Heart left ventricle (tissue), 16 donors: ENCODE measurements around the gene PSRC1. TPM values are rescaled to one million over a fixed set of nuclear protein-coding genes. Genes with fewer than 3 reads are reported as not detected.

ENCODE experiments used
- ATAC-seq, 4 donors: fragments of 200-7000 bp; cut with Tn5 transposase; one replicate each; pipeline ENCODE4 v1.9.1; 2020 to 2022; ENCODE audit warnings: moderate library complexity in 4 of 4, mild to moderate bottlenecking in 3 of 4, moderate number of reproducible peaks in 1 of 4
- DNase-seq, 5 donors: peaks; one replicate each; pipeline ENCODE4 v3.0.0-alpha.2; 2020
- H3K27ac ChIP-seq, 12 donors: fragments of 200-600 bp; sonication (generic) in 4 of 12; one replicate each; pipeline versions ENCODE4 v1.5.0 to v1.8.0; 2016 to 2022; ENCODE audit warnings: mild to moderate bottlenecking in 2 of 12
- H3K27me3 ChIP-seq, 9 donors: fragments of 200-600 bp; sonication (generic) in 2 of 9; one replicate each; pipeline versions ENCODE4 v1.5.1 to v1.8.0; 2016 to 2022; ENCODE audit warnings: mild to moderate bottlenecking in 3 of 9
- H3K36me3 ChIP-seq, 9 donors: fragments of 200-600 bp; sonication (generic) in 2 of 9; one replicate each; pipeline versions ENCODE4 v1.5.0 to v1.8.0; 2018 to 2022; ENCODE audit warnings: mild to moderate bottlenecking in 2 of 9
- H3K4me1 ChIP-seq, 12 donors: fragments of 200-600 bp; sonication (generic) in 4 of 12; one replicate each; pipeline versions ENCODE4 v1.5.0 to v1.8.0; 2016 to 2022; ENCODE audit warnings: mild to moderate bottlenecking in 3 of 12
- H3K4me3 ChIP-seq, 12 donors: fragments of 200-600 bp; sonication (generic) in 4 of 12; one replicate each; pipeline versions ENCODE4 v1.5.0 to v1.8.0; 2017 to 2022; ENCODE audit warnings: mild to moderate bottlenecking in 9 of 12, moderate library complexity in 4 of 12
- H3K9me3 ChIP-seq, 12 donors: fragments of 200-600 bp; sonication (generic) in 4 of 12; one replicate each; pipeline versions ENCODE4 v1.5.0 to v1.8.0; 2016 to 2022; ENCODE audit warnings: mild to moderate bottlenecking in 1 of 12
- CTCF ChIP-seq, 12 donors: fragments of 200-600 bp; sonication (generic) in 4 of 12; IDR thresholded peaks; one replicate each; pipeline versions ENCODE4 v1.5.0 to v1.8.0; 2018 to 2022; ENCODE audit warnings: antibody characterized with exemption in 12 of 12, mild to moderate bottlenecking in 5 of 12
- POLR2A ChIP-seq, 2 donors: fragments of 450-650 bp; IDR thresholded peaks; one replicate each; pipeline ENCODE4 v1.6.1; 2017; ENCODE audit warnings: antibody characterized with exemption in 2 of 2, mild to moderate bottlenecking in 2 of 2, moderate library complexity in 2 of 2
- WGBS, 4 donors: extraction: QIAGEN DNeasy Blood & Tissue Kit in 2 of 4; methylation state at CpG; one replicate each; pipeline versions ENCODE4 v1.1.5 to v1.1.7; 2013 to 2018; 5-methylcytosine and 5-hydroxymethylcytosine counted together
- intact Hi-C, 10 donors: fragments of 100-400 bp; cut with DNase I; formaldehyde crosslinking; loops; one replicate each; pipeline versions ENCODE4 v1.11.1 to v1.14.2; 2022
- polyA plus RNA-seq, 2 donors: library from polyadenylated mRNA; stranded (reverse); fragments of 200-250 nt; gene quantifications; one replicate each; pipeline ENCODE4 v1.2.3, GENCODE V29; 2013
- total RNA-seq, 9 donors: library from RNA; depleted of rRNA in 2 of 9; stranded (reverse); fragments of >200 nt in 2 of 9; fragmentation: NEBNext Ultra II Directional in 3 of 9; extraction: Animal tissue kit (Norgen Biotek cat#: 25700) in 3 of 9; gene quantifications; one replicate each; pipeline versions ENCODE4 v1.1.0 to v1.2.4, GENCODE V29; 2016 to 2023
- donor health status: ischemic (EF 13 %, LVEDD 7.1; RV severe dilation, severe dysfunction).
- donor health status: healthy with polysubstance abuse.
- donor health status: DM: no; HTN: yes; CAD: no.
- donor health status: DM: no; HTN: no; CAD: no.
- donor health status: ischemic (EF 25% LVEDD 6.9; RV normal size, moderate dysfunction).
- donor health status: ischemic (EF 25% LVEDD 5.7; RV mildly dilated, moderate dysfunction).
- donor health status: healthy.
- donor health status: DM: yes; HTN: yes; CAD: no.
- donor health status: ischemic (EF 35%, LVEDD 5.7; RV mildly dilated, moderate dysfunction).
- donor health status: nonischemic (EF 11% LVEDD 7.7; RV severe dilation, severe dysfunction).
- donor health status: DM: yes; HTN: yes; CAD: no.
- donor health status: PGD.
- donor health status: ischemic (EF 29% LVEDD 5.4; RV normal size, mild dysfunction).
- donor health status: nonischemic (EF 23%, LVEDD 6.1; RV moderate dilation, normal function).

PSRC1 gene
- total and polyA plus RNA-seq, 11 donors, result 0.23 to 3.6 (median 0.85) TPM; not detected in 1

GRCh38 chr1:109259674-109260557, 23.0 kb downstream of the PSRC1 start:
- no peak for TF ChIP-seq CTCF (IDR thresholded peaks at IDR 0.05)
- no peak for TF ChIP-seq POLR2A (IDR thresholded peaks at IDR 0.05)
- no peaks in the 10 kb centered on the region for H3K27me3 ChIP-seq
- no peaks in the 10 kb centered on the region for H3K36me3 ChIP-seq
- intact Hi-C loops, result loop anchor here in 7 of 10 donors (5.0 to 10.0 kb wide), 5 partner anchors 137 to 275 kb away; partner anchors contain the start of genes SORT1 (in 2 of the 7), ELAPOR1 (in 1 of the 7) and GPR61 (in 1 of the 7)
- H3K27ac ChIP-seq, result no peak overlapping the region
- peaks cover 0 to 16% (median 5%) of the 10 kb centered on the region in 12 donors for H3K4me1 ChIP-seq
- ATAC-seq (no peak), DNase-seq (no peak)
- no peak overlapping the region for H3K4me3 ChIP-seq
- WGBS, 4 donors, result 78 to 89% (median 85%) methylated on average over 7 of the region's 7 CpGs
- no peaks in the 10 kb centered on the region for H3K9me3 ChIP-seq

- no peaks in the 10 kb centered on the region for H3K9me3 ChIP-seq
- H3K4me3 ChIP-seq, result no peak overlapping the region
- ATAC-seq (no peak), DNase-seq (peak in 1 of 5 donors; percentile 62)
- H3K36me3 ChIP-seq, result no peaks in the 10 kb centered on the region
- no peaks in the 10 kb centered on the region for H3K27me3 ChIP-seq
- WGBS, 4 donors, result 92 to 93% (median 93%) methylated on average over 63 to 69 of the region's 69 CpGs
- peaks cover 0 to 24% (median 14%) of the 10 kb centered on the region in 12 donors for H3K4me1 ChIP-seq
- intact Hi-C loops, result loop anchor here in 1 of 10 donors (10.0 kb wide), 1 partner anchor 144 kb away; the partner anchor contains the start of gene ELAPOR1
- H3K27ac ChIP-seq, result no peak overlapping the region
- TF ChIP-seq CTCF (IDR thresholded peaks at IDR 0.05) (no peak), POLR2A (IDR thresholded peaks at IDR 0.05) (no peak)
Measured at GRCh38 chr1:109258481-109259466, 24.2 kb downstream of the PSRC1 start.

- no peaks in the 10 kb centered on the region for H3K27me3 ChIP-seq
- H3K4me3 ChIP-seq, result no peak overlapping the region
- no peaks in the 10 kb centered on the region for H3K36me3 ChIP-seq
- DNase-seq, result peak in 1 of 5 donors; percentile 28
- intact Hi-C loops, result loop anchor here in 1 of 10 donors (10.0 kb wide), 1 partner anchor 143 kb away; the partner anchor contains the start of gene ELAPOR1
- WGBS, 4 donors, result 85 to 89% (median 89%) methylated on average over 12 to 15 of the region's 15 CpGs
- peaks cover 0 to 25% (median 16%) of the 10 kb centered on the region in 12 donors for H3K4me1 ChIP-seq
- TF ChIP-seq CTCF (IDR thresholded peaks at IDR 0.05) (no peak), POLR2A (IDR thresholded peaks at IDR 0.05) (no peak)
- no peak for ATAC-seq
- H3K9me3 ChIP-seq, result no peaks in the 10 kb centered on the region
- no peak overlapping the region for H3K27ac ChIP-seq
Measured at GRCh38 chr1:109257682-109258421, 25.1 kb downstream of the PSRC1 start.
